GM19324 (cell line): ENCODE measurements around the gene MYO18A.

ENCODE experiments used
- ATAC-seq: cut with Tn5 transposase; IDR thresholded peaks from one replicate; pipeline ENCODE4 v1.9.1; 2021; ENCODE audit warnings: mild to moderate bottlenecking, moderate library complexity; ENCODE audit not compliant: unreplicated experiment, low FRiP score

The MYO18A gene

GRCh38 chr17:29063992-29064391 is 116.2 kb downstream of the MYO18A start:
- ATAC-seq = no peak

DNA sequence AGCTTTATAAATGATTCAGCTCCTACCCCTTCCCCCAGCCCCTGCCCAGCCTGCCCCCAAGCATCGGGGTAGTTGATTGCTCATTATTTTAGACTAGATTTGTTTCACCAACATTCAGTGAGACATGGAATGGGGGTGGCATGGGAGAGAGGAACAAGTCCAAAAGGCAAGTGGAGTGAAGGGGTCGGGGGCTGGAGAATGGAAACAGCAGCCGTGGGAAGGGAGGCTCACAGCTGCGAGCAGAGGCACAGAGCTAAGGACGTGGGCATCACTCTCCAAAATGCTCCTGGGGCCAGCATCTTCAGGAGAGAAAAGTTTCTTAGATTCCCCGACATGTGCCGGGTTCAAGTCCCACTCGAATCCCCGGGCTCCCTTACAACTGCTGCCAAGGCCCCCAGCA is 118.0 kb downstream of the MYO18A start:
- ATAC-seq = no peak

DNA sequence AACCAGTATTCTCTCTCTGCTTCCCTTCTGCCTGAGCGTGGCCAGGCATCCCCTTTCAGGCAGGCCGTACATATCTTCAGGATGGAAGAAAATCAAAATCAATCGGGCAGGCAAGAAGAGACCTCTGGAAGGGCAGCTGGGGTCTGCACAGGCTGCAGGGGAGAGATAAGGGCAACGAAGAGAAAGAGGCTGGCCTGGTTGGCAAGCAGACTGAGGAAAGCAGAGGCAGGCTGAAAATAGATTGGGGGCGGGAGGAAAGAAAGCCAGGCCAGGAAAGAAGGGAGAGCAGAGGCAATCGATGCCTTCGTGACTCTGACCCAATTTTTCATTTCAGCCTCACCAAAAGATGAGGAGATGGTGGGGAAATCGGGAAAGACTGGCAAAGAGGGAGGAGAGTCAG is 119.2 kb downstream of the MYO18A start:
- ATAC-seq = no peak

- no peak for ATAC-seq
Measured at GRCh38 chr17:29060475-29060874, 119.7 kb downstream of the MYO18A start.

- ATAC-seq = no peak
Measured at GRCh38 chr17:29059281-29059680, 120.9 kb downstream of the MYO18A start.

DNA sequence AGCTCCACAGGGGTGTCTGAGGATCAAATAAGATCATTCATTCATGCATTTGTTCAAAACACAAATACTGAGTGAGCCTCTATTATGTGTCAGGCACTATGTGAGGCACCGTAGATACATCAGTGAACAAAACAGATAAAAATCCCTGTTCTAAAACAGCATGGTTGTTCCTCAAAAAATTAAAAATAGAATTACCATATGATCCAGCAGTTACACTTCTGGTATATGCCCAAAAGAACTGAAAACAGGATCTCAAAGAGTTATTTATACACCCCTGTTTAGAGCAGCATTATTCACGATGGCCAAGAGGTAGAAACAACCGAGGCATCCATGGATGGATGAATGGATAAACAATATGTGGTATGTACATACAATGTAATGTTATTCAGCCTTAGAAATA is 121.8 kb downstream of the MYO18A start:
- ATAC-seq = no peak

DNA sequence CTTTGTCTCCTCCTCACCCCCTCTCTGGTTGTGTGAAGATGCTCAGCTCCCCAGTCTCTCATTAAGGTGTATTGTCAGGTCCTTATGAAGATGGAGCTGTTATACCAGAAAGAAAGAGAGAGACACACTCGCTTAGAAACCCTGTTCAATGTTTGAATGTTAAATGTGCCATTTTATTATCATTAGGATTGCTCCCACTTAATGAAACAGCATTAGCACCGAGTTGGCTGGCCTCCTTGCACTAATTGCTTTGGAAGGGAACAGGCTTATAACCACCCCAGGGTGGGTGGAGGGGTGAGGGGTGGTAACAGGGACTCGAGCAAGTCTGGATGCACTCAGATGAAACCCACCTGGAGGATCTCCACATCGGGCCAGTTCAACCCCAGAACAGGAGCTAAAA is 122.8 kb downstream of the MYO18A start:
- ATAC-seq = no peak

GRCh38 chr17:29054835-29055234 is 125.4 kb downstream of the MYO18A start:
- ATAC-seq = no peak

DNA sequence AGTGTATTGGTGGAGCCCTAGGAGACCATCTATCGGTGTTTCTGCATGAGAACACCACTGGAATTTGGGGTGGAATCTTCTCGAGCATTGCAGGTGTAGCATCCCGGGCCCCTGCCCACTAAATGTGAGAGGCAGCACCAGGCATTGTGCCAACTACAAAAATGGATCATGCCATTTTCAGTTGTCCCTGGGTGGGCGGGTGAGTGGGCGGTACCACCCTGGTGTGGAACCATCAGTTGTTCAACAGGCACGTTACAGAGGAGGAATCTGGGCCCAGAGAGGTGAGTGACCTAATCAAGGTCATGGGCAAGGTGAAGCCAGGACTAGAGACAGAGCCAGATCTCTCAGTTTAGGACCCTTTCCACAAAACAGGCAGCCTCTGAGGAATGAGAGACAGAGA is 128.5 kb downstream of the MYO18A start:
- ATAC-seq = no peak

- no peak for ATAC-seq
Measured at GRCh38 chr17:29051194-29051593, 129.0 kb downstream of the MYO18A start.

GRCh38 chr17:29050176-29050575 is 130.0 kb downstream of the MYO18A start:
- ATAC-seq = no peak

GRCh38 chr17:29049541-29050145 is 130.6 kb downstream of the MYO18A start:
- no peak for ATAC-seq

DNA sequence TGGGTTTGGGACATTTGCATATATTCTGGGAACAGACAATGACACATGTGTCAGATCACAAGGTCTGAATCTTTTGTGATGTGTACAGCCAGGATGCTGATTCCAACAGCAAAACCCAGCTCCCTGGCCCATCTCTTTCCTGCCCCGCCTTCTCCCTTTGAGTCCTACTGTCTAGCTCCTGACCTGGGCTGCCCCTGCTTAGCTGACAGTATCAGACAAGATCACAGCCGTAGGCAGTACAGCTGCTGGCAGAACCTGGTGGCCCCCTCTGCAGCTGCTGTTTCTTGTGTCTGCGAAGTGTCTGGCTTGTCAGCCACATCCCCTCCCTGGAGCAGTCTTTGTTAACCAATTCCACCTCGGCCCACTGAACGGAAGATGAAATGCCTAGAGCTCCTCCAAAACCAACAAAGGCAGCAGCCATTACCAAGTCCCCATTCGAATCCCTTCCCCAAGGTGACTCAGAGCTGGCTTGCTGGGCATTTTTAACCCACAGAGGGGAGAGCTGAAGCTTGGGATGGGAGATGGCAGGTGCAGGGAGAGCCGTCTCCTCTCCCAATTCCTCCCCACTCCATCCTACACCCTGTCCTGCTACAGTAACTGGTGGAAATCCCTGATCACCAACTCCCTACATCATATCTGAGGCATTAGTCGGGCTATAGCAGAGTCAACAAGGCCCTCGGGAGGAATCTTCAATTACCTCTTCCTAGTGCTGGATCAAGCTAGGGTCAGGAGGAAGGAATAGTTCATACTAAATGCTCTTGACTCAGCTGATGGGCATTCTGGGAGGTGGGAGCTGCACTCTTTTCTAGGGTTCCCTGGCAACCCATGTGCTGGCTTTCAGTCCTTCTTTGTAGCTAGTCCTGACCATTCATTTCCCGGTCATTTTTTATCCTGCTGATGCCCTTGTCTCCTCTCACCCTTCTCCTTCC is 131.5 kb downstream of the MYO18A start:
- ATAC-seq = no peak

GRCh38 chr17:29046473-29046839 is 133.7 kb downstream of the MYO18A start:
- no peak for ATAC-seq

DNA sequence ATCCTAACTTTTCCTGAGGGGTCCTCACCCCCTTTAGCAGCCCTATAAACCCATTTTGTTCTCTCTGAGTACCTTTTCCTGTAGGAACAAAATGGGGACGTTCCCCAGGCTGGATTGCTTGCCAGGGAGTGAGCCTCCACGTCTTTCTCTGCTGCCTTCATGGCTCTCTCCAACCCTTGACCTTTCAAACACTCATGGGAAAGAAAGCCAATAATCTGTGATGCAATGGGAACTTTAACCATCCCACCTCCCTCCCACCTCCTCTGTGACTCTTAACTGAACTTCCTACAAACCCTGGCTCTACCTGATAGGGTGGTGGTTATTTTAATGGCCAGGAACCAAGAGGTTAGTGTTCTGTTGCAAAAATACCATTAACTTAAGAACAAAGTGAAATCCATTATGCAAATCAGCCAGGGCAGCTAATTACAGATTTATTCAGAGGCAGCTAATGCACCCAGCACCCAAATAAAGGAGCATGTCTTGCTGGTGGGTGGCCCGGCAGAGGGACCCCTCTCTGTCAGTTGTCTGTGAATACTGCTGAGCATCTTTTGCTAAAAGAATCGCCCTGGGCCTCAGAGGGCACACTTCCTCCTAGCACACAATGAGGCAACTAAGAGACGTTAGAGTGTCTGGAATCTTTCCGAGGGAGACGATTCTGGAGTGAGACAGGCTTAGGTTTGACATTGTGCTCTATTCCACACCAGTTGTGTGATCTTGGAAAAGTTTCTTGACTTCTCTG is 134.3 kb downstream of the MYO18A start:
- ATAC-seq = no peak

DNA sequence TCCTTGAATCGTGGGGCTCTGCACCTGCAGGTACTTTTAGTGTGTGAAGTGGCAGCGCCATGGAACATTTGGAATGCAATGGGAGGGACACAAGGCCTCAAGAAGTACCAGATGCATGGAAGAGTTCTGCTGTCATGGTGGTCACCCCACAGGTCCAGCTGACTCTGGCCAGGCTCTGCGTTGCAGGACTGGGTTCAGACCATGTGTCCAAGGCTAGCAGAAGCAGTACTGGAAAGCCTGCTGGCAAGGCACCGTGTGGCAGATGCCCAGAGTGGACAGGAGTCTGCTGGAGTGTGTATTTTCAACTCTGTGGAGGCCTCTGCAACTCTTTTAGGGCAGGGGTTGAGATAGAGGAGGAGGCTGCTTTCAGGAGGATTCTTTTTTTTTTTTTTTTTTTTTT is 135.2 kb downstream of the MYO18A start:
- ATAC-seq = no peak

- no peak for ATAC-seq
Measured at GRCh38 chr17:29043539-29044145, 136.6 kb downstream of the MYO18A start.

- ATAC-seq = no peak
Measured at GRCh38 chr17:29042679-29043538, 137.3 kb downstream of the MYO18A start, which contains the start of gene PIPOX. PIPOX (plus strand) TSS chr17:29043141; CDS start chr17:29043226, 85 bp downstream.

DNA sequence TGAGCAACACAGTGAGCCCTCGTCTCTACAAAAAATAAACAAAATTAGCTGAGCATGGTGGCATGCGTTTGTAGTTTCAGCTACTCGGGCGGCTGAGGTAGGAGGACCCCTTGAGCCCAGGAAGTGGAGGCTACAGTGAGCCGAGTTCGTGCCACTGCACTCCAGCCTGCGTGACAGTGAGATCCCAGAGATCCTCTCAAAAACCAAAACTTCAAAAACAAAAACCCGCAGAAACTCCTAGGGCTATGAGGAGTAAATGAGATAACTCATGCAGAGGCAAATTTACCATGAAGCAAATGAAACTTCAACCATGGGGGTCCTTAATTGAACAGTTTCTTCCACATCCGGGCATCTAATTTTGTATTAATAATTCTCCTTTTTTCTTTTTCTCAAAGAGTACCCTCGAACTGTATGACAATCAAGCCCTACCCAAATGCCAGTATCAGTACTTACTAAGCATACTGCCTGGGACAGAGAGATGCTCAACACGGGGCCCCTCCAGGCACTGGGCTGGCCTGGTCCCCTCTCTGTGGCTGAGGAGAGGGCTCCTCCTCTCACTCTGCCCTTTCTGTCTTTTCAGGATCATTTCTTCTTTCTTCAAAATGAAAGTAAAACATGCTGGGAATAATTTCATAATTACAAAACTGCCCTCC is 138.0 kb downstream of the MYO18A start:
- ATAC-seq = no peak
